Ishikawa (cell line): ENCODE results near the gene ZBTB18.

ENCODE experiments used
- CEBPB ChIP-seq: IDR thresholded peaks from 2 replicates; pipeline ENCODE4 v1.6.1; 2012
- CREB1 ChIP-seq: IDR thresholded peaks from 2 replicates; pipeline ENCODE4 v1.6.1; 2012; ENCODE audit warnings: low read depth
- EGR1 ChIP-seq: IDR thresholded peaks from 2 replicates; pipeline ENCODE4 v1.6.1; 2012
- EP300 ChIP-seq: IDR thresholded peaks from 2 replicates; pipeline ENCODE4 v1.6.1; 2012; ENCODE audit warnings: borderline replicate concordance
- FOXM1 ChIP-seq: IDR thresholded peaks from 2 replicates; pipeline ENCODE4 v1.6.1; 2012; ENCODE audit warnings: low read depth, borderline replicate concordance
- MAX ChIP-seq: IDR thresholded peaks from 2 replicates; pipeline ENCODE4 v1.6.1; 2012
- NFIC ChIP-seq: IDR thresholded peaks from 2 replicates; pipeline ENCODE4 v1.6.1; 2012
- RAD21 ChIP-seq: IDR thresholded peaks from 2 replicates; pipeline ENCODE4 v1.6.1; 2012; ENCODE audit warnings: low read depth
- REST ChIP-seq: IDR thresholded peaks from 2 replicates; pipeline ENCODE4 v1.6.1; 2012; ENCODE audit warnings: low read depth, mild to moderate bottlenecking
- TAF1 ChIP-seq: IDR thresholded peaks from 2 replicates; pipeline ENCODE4 v1.6.1; 2012; ENCODE audit warnings: low read depth, mild to moderate bottlenecking
- TCF12 ChIP-seq: IDR thresholded peaks from 2 replicates; pipeline ENCODE4 v1.6.1; 2012; ENCODE audit warnings: low read depth
- TEAD4 ChIP-seq: IDR thresholded peaks from 2 replicates; pipeline ENCODE4 v1.6.1; 2012
- USF1 ChIP-seq: IDR thresholded peaks from 2 replicates; pipeline ENCODE4 v1.6.1; 2012
- YY1 ChIP-seq: IDR thresholded peaks from 2 replicates; pipeline ENCODE4 v1.6.1; 2012; ENCODE audit warnings: low read depth
- ZBTB7A ChIP-seq: IDR thresholded peaks from 2 replicates; pipeline ENCODE4 v1.6.1; 2012; ENCODE audit warnings: low read depth

Gene ZBTB18

GRCh38 chr1:244068567-244068966 is 17.5 kb downstream of the ZBTB18 start:
- TF ChIP-seq TCF12 (no peak), REST (peak; percentile 60; the same call in 1 of the 2 replicates), NFIC (no peak), EP300 (no peak)

GRCh38 chr1:244069326-244069898 is 18.3 kb downstream of the ZBTB18 start:
- TF ChIP-seq TAF1 (no peak), EP300 (no peak), TCF12 (no peak), ZBTB7A (no peak), TEAD4 (no peak), REST (no peak), MAX (no peak), USF1 (no peak), CREB1 (no peak)

- TF ChIP-seq TAF1, result no peak
- no peak for TF ChIP-seq EGR1
- TF ChIP-seq USF1, result no peak
- no peak for TF ChIP-seq MAX
- no peak for TF ChIP-seq NFIC
- no peak for TF ChIP-seq YY1
- TF ChIP-seq EP300, result no peak
These were observed 23.6 kb downstream of the ZBTB18 start for GRCh38 chr1:244074559-244075171.

- no peak for TF ChIP-seq TAF1
- TF ChIP-seq USF1, result no peak
- TF ChIP-seq TEAD4, result no peak
- no peak for TF ChIP-seq EP300
- TF ChIP-seq EGR1, result no peak
- no peak for TF ChIP-seq NFIC
These were observed 24.2 kb downstream of the ZBTB18 start for GRCh38 chr1:244075247-244075722.

GRCh38 chr1:244076740-244077139 is 25.7 kb downstream of the ZBTB18 start:
- TF ChIP-seq RAD21 (no peak), CEBPB (no peak), REST (no peak), MAX (no peak), EP300 (no peak), ZBTB7A (no peak), YY1 (no peak), FOXM1 (no peak), TEAD4 (no peak)
